CD4-positive, alpha-beta T cell (primary cell): ENCODE results near the gene LYSMD1. TPM values are rescaled to one million over a fixed set of nuclear protein-coding genes. Genes with fewer than 3 reads are reported as not detected.
A peak's percentile ranks its signal among the peaks of the same experiment; 100 is the strongest.
"Not testable (repeated sequence)": the region's sequence is repeated elsewhere in the genome, so short reads cannot be mapped to it uniquely, and the experiment has no call there.

Experiments
- ATAC-seq: fragments of 200-7000 bp; cut with Tn5 transposase; one replicate; pipeline ENCODE4 v1.10.0; 2022; ENCODE audit warnings: mild to moderate bottlenecking; ENCODE audit not compliant: poor library complexity
- CTCF ChIA-PET: fragments of 350-600 bp; sonication (Branson Sonifier 250); formaldehyde crosslinking; loops from one replicate; lab custom pipeline; 2021; ENCODE audit warnings: antibody characterized with exemption, inconsistent platforms; lab: Charles Lee
- POLR2A ChIA-PET: fragments of 350-600 bp; sonication (Branson Sonifier 250); formaldehyde crosslinking; loops from one replicate; lab custom pipeline; 2021; ENCODE audit warnings: antibody characterized with exemption, inconsistent platforms; lab: Charles Lee
- DNase-seq, 14 experiments: peaks; one replicate each; pipeline ENCODE4 v3.0.0-alpha.2; 2013 to 2020; ENCODE audit warnings: mixed read lengths in 2 of 14
- H3K27ac ChIP-seq, 2 donors: one replicate each; pipeline versions ENCODE4 v1.5.1 to v1.7.0; 2013; ENCODE audit warnings: low read length in 2 of 2, low read depth in 1 of 2, mild to moderate bottlenecking in 1 of 2
- H3K27me3 ChIP-seq, 2 experiments: 1 replicate in 1 of 2; 2 replicates in 1 of 2; pipeline versions ENCODE4 v1.6.1 to v1.7.0; 2013; ENCODE audit warnings: low read length in 2 of 2, control low read depth in 1 of 2, mild to moderate bottlenecking in 1 of 2, moderate library complexity in 1 of 2; ENCODE audit not compliant: insufficient read depth in 2 of 2, control insufficient read depth in 1 of 2
- H3K36me3 ChIP-seq: one replicate; pipeline ENCODE4 v1.6.1; 2013; ENCODE audit warnings: low read length, control low read depth; ENCODE audit not compliant: insufficient read depth
- H3K4me1 ChIP-seq: one replicate; pipeline ENCODE4 v1.6.1; 2013; ENCODE audit warnings: low read length, control low read depth; ENCODE audit not compliant: insufficient read depth
- H3K4me3 ChIP-seq: one replicate; pipeline ENCODE4 v1.5.1; 2013; ENCODE audit warnings: mild to moderate bottlenecking, low read length, moderate library complexity
- H3K9me3 ChIP-seq, 2 experiments: 1 replicate in 1 of 2; 2 replicates in 1 of 2; pipeline versions ENCODE4 v1.6.1 to v1.7.0; 2013; ENCODE audit warnings: low read length in 2 of 2, mild to moderate bottlenecking in 2 of 2, control low read depth in 1 of 2, moderate library complexity in 1 of 2; ENCODE audit not compliant: control insufficient read depth in 1 of 2, insufficient read depth in 1 of 2
- H3K27ac Mint-ChIP-seq: one replicate; pipeline ENCODE4 v1.8.0; 2020; ENCODE audit warnings: mixed read lengths
- H3K27me3 Mint-ChIP-seq: one replicate; pipeline ENCODE4 v1.8.0; 2021; ENCODE audit warnings: mixed read lengths
- H3K36me3 Mint-ChIP-seq: one replicate; pipeline ENCODE4 v1.8.0; 2021; ENCODE audit warnings: low read depth, mixed read lengths
- H3K4me1 Mint-ChIP-seq: one replicate; pipeline ENCODE4 v1.8.0; 2021; ENCODE audit warnings: low read depth, mixed read lengths
- H3K4me3 Mint-ChIP-seq: one replicate; pipeline ENCODE4 v1.8.0; 2020; ENCODE audit warnings: mild to moderate bottlenecking, mixed read lengths
- H3K9me3 Mint-ChIP-seq: one replicate; pipeline ENCODE4 v1.8.0; 2020; ENCODE audit warnings: mixed read lengths
- intact Hi-C, 2 experiments: fragments of 100-400 bp; cut with DNase I in 1 of 2; cut with micrococcal nuclease in 1 of 2; formaldehyde crosslinking; loops; one replicate each; pipeline versions ENCODE4 v1.15.1 to v1.9.0; 2023 to 2025; cut with DNase I, micrococcal nuclease
- total RNA-seq, 174 experiments: library from RNA in 2 of 174; stranded (reverse) in 2 of 174; gene quantifications; one replicate each; pipeline ENCODE4 v1.2.3 and lab custom pipeline; 2021 to 2026
- TF ChIP-seq, protein P1 (sequence below): fragments of 200-600 bp; IDR thresholded peaks from one replicate; pipeline ENCODE4 v1.8.0; 2022; ENCODE audit warnings: antibody characterized with exemption, mild to moderate bottlenecking

LYSMD1 gene
- total RNA-seq, 2 experiments from 2014 or later = 0.55 to 0.67 TPM

DNA sequence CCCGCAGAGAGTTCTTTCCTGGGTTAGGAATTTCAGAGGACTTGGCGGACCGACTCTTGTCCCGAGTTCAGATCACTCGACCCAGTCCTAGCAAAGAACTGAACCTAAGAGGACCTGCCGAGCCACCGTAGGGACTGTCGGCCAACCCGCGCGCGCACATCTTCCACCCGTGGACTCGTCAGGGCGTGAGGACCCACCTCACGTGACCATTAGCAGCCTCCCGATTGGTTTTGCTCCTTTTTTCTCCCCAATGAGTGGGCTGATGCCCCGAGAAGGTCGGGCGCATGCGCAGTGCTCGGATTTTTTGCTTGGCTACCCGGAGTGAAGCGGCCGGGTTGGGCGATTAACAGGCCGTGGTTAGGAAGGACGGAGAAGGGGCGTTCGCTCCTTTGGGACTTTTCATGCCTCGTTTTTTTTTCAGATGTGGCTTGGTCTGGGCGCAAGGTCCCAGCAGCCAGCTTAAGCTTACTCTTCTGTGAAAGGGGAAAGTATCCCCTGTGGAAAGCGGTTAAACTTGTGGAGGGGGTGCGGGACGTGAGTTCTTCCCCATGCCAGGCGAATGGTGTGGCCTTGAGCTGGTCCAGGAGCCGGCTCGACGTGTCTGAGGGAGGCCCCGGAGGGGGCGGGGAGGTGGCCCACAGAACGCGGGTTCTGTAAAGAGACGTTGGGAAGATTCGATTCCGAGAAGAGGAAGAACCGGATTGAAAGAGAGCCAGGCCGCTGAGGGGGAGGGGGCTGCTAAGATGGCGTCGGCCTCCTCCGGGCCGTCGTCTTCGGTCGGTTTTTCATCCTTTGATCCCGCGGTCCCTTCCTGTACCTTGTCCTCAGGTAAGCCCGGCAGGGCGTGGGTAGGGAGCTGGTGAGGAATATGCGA, 32.8 kb upstream of the LYSMD1 start, which contains the start of gene PIP5K1A:
TSS of gene PIP5K1A (plus strand) at position 299 of the 874 bp plus-strand sequence. CDS start at position 744, 445 bp downstream.
- peaks cover 48% of the 10 kb centered on the region for H3K4me1 Mint-ChIP-seq
- Histone ChIP-seq H3K4me3 (peak within 1 kb of the TSS; percentile 93), H3K4me1 (peaks cover 43% of the 10 kb centered on the region), H3K9me3 (no peaks in the 10 kb centered on the region), H3K27ac (peak within 1 kb of the TSS; percentile 69 to 77), H3K36me3 (peaks cover 12% of the 10 kb centered on the region), H3K27me3 (no peaks in the 10 kb centered on the region)
- intact Hi-C loops = loop anchor here (1.0 to 10.0 kb wide), 4 partner anchors 8 to 200 kb away; partner anchors contain the start of genes PSMB4 (in 1 of the 2), PSMD4 (in 1 of the 2), RFX5 (in 1 of the 2) and VPS72 (in 1 of the 2)
- no peaks in the 10 kb centered on the region for H3K9me3 Mint-ChIP-seq
- peak; percentile 95 for ATAC-seq
- H3K27ac Mint-ChIP-seq = peak within 1 kb of the TSS; percentile 96
- peak; percentile 96 to 99 (median 99) for DNase-seq
- ChIA-PET CTCF (interaction anchor here (0.6 kb wide), 1 partner anchor 53 kb away, joined by 4 read pairs; no protein-coding TSS in a partner anchor), POLR2A (interaction anchor here (1.0 to 1.8 kb wide), 5 partner anchors 9 to 83 kb away, joined by 3 to 18 read pairs (median 4); partner anchors contain the start of genes SCNM1, VPS72 and ZNF687)
- TF ChIP-seq, protein P1, sequence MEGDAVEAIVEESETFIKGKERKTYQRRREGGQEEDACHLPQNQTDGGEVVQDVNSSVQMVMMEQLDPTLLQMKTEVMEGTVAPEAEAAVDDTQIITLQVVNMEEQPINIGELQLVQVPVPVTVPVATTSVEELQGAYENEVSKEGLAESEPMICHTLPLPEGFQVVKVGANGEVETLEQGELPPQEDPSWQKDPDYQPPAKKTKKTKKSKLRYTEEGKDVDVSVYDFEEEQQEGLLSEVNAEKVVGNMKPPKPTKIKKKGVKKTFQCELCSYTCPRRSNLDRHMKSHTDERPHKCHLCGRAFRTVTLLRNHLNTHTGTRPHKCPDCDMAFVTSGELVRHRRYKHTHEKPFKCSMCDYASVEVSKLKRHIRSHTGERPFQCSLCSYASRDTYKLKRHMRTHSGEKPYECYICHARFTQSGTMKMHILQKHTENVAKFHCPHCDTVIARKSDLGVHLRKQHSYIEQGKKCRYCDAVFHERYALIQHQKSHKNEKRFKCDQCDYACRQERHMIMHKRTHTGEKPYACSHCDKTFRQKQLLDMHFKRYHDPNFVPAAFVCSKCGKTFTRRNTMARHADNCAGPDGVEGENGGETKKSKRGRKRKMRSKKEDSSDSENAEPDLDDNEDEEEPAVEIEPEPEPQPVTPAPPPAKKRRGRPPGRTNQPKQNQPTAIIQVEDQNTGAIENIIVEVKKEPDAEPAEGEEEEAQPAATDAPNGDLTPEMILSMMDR = no peak
- H3K27me3 Mint-ChIP-seq = peaks cover 4% of the 10 kb centered on the region
- H3K4me3 Mint-ChIP-seq = peak within 1 kb of the TSS; percentile 98
- peaks cover 37% of the 10 kb centered on the region for H3K36me3 Mint-ChIP-seq

DNA sequence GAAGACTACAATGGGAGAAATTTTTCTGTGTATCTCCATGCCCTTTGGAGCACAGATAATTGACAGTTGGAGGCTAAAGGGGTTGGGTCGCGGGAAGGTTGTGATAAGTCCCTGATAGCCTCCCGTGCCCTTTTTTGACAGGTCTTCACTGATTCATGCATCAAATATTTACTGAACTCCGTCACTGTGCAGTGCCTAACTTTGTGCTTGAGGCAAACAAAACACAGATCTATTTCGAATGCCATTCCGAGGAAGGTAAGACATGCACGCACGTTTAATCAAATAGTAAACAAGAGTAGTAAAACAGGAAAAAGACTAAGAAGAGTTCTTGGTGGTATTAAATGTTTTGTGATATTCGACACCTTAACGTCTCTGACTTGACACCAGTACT, 32.2 kb upstream of the LYSMD1 start:
- Histone ChIP-seq H3K9me3 (no peaks in the 10 kb centered on the region), H3K27me3 (no peaks in the 10 kb centered on the region), H3K36me3 (peaks cover 8% of the 10 kb centered on the region), H3K27ac (peak overlapping the region; percentile 3 to 12), H3K4me1 (peaks cover 43% of the 10 kb centered on the region), H3K4me3 (peak overlapping the region; percentile 93)
- CTCF ChIA-PET = no interaction called here
- Mint-ChIP-seq H3K4me1 (peaks cover 48% of the 10 kb centered on the region), H3K9me3 (no peaks in the 10 kb centered on the region), H3K27ac (peak overlapping the region; percentile 96), H3K27me3 (peaks cover 4% of the 10 kb centered on the region), H3K36me3 (peaks cover 34% of the 10 kb centered on the region), H3K4me3 (peak overlapping the region; percentile 98)
- TF ChIP-seq, protein P1 = no peak
- intact Hi-C loops = loop anchor here (1.0 to 10.0 kb wide), 4 partner anchors 8 to 201 kb away; partner anchors contain the start of genes PSMB4 (in 1 of the 2), PSMD4 (in 1 of the 2), RFX5 (in 1 of the 2) and VPS72 (in 1 of the 2)
- DNase-seq (peak in 2 of 14 experiments; percentile 8 to 32), ATAC-seq (no peak)
- POLR2A ChIA-PET = interaction anchor here (1.1 to 1.8 kb wide), 3 partner anchors 8 to 84 kb away, joined by 4 to 18 read pairs (median 4); partner anchors contain the start of genes VPS72 and ZNF687

DNA sequence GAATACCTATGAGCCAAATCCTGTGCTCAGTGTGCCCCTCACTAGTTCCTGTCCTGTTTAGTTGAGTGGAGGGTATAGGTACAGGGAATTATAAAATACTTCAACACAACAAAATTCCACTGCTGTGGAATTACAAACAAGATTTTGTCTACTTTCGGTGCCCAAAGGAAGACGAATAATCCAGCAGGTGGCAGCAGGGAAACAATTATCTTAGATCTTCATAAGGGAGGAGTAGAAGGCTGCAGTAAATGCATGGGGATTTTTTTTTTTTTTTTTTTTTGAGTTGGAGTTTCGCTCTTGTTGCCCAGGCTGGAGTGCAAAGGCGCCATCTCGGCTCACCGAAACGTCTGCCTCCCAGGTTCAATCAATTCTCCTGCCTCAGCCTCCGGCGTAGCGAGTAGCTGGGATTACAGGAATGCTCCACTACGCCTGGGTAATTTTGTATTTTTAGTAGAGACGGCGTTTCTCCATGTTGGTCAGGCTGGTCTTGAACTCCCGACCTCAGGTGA, 30.6 kb upstream of the LYSMD1 start:
- CTCF ChIA-PET = interaction anchor here (0.7 to 1.4 kb wide), 6 partner anchors 56 to 190 kb away, joined by 3 to 4 read pairs (median 4); partner anchors contain the start of gene PSMD4
- H3K27ac ChIP-seq = no peak overlapping the region
- TF ChIP-seq, protein P1 = peak; percentile 69
- H3K4me3 Mint-ChIP-seq = peak overlapping the region; percentile 81
- POLR2A ChIA-PET = no interaction called here
- H3K4me3 ChIP-seq = no peak overlapping the region
- intact Hi-C loops = loop anchor here (1.0 to 10.0 kb wide), 3 partner anchors 55 to 148 kb away; partner anchors contain the start of gene RFX5 (in 1 of the 2)
- no peaks in the 10 kb centered on the region for H3K9me3 ChIP-seq
- no peaks in the 10 kb centered on the region for H3K36me3 ChIP-seq
- peaks cover 24% of the 10 kb centered on the region for H3K36me3 Mint-ChIP-seq
- H3K27me3 ChIP-seq = no peaks in the 10 kb centered on the region
- H3K27ac Mint-ChIP-seq = peak overlapping the region; percentile 77
- DNase-seq = peak in 12 of 14 experiments; percentile 18 to 86 (median 46)
- H3K4me1 ChIP-seq = peaks cover 34% of the 10 kb centered on the region
- peak; percentile 21 for ATAC-seq
- no peaks in the 10 kb centered on the region for H3K9me3 Mint-ChIP-seq
- peaks cover 41% of the 10 kb centered on the region for H3K4me1 Mint-ChIP-seq
- peaks cover 4% of the 10 kb centered on the region for H3K27me3 Mint-ChIP-seq

DNA sequence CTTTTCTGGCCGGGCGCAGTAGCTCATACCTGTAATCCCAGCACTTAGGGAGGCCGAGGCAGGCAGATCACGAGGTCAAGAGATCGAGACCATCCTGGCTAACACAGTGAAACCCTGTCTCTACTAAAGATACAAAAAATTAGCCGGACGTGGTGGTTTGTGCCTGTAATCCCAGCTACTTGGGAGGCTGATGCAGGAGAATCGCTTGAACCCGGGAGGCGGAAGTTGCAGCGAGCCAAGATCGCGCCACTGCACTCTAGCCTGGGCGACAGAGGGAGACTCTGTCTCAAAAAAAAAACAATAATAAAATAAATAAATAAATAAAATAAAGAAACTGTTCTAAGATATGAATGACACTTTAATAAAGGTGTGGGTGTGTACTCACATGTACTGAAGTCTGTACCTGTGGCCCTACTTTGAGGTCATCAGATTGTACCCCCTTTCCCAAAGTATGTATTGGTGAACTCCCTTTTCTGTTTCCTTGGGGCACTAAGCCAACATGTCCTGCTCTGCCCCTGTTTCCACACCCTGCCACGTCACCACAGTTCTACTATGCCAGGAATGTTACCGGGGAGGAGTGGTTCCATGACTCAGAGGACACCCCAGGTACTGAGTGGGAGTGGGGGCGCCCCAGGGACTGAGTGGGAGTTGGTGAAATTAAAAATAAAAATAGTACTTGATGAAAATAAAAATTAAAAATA, 29.3 kb upstream of the LYSMD1 start:
- H3K27me3 ChIP-seq, H3K9me3 Mint-ChIP-seq, H3K9me3 ChIP-seq, H3K27ac ChIP-seq, H3K27me3 Mint-ChIP-seq, H3K36me3 ChIP-seq, H3K4me3 Mint-ChIP-seq, DNase-seq, H3K4me3 ChIP-seq, ATAC-seq, H3K27ac Mint-ChIP-seq: not testable (repeated sequence)
- peaks cover 33% of the 10 kb centered on the region for H3K4me1 ChIP-seq
- intact Hi-C loops = loop anchor here in 1 of 2 experiments (10.0 kb wide), 1 partner anchor 150 kb away; the partner anchor contains the start of gene RFX5
- H3K36me3 Mint-ChIP-seq = peaks cover 20% of the 10 kb centered on the region
- H3K4me1 Mint-ChIP-seq = peaks cover 40% of the 10 kb centered on the region
- POLR2A ChIA-PET = interaction anchor here (0.6 kb wide), 1 partner anchor 431 kb away, joined by 3 read pairs; no protein-coding TSS in a partner anchor
- CTCF ChIA-PET = interaction anchor here (0.7 to 1.0 kb wide), 3 partner anchors 57 to 750 kb away, joined by 3 to 6 read pairs (median 5); no protein-coding TSS in a partner anchor
